ENCODE results near the gene MRAP2.
A peak's percentile ranks its signal among the peaks of the same experiment; 100 is the strongest.

Gene MRAP2, protein sequence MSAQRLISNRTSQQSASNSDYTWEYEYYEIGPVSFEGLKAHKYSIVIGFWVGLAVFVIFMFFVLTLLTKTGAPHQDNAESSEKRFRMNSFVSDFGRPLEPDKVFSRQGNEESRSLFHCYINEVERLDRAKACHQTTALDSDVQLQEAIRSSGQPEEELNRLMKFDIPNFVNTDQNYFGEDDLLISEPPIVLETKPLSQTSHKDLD

DNA sequence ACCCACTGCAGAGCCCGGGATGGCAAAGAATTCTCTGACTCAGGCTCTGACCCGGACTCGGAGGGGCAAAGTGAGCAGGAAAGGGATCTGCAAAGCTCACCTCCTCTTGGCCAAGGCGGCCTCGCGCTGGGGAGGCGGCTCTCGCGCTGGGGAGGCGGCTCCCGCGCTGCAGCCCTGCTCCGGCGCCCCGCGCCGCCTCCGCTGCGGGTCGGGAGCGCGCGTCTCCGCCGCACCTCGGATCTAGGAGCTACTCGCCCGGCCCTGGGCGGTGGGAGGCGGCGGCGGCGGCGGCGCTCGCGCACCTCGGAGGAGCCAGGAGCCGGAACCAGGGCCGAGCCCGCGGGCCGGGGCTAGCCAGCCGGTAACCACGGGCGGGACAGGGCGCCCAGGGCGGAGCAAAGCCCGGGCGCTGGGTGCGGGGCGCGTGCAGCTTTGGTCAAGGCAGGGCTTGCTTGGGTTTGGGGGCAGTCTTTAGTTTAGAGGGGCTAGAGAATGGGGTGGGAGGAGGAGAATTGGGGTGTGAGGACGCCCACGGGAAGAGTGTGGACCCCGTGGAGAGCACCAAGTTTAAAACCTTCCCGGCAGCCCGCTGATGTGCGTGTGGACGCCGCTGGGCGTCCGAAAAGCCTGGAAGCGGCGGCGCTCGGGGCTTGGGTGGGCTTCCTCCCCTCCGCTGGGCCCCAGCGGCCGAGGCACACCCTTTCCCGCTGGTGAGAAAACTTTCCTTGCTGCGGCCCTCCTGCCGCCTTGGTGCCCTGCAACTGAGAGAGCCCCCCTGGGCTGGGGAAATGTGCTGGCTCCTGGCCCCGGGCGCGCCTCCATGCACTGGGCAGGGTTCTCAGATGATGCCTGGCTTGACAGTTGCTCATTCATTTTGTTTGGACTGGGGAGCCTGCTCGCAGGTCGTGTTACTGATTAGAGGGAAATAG, at the start of gene MRAP2:
MRAP2 (plus strand) TSS at position 250 of the 929 bp plus-strand sequence. CDS start 21,547 bp downstream, outside the sequence.
- peaks cover 54% of the 10 kb centered on the region for H3K27me3 Mint-ChIP-seq
- no peaks in the 10 kb centered on the region for H3K36me3 Mint-ChIP-seq
- no peak within 1 kb of the TSS for H3K27ac Mint-ChIP-seq
- ATAC-seq, result peak; percentile 50
- H3K4me3 Mint-ChIP-seq, result peak within 1 kb of the TSS; percentile 36
- peaks cover 3% of the 10 kb centered on the region for H3K9me3 Mint-ChIP-seq
- peaks cover 11% of the 10 kb centered on the region for H3K4me1 Mint-ChIP-seq

DNA sequence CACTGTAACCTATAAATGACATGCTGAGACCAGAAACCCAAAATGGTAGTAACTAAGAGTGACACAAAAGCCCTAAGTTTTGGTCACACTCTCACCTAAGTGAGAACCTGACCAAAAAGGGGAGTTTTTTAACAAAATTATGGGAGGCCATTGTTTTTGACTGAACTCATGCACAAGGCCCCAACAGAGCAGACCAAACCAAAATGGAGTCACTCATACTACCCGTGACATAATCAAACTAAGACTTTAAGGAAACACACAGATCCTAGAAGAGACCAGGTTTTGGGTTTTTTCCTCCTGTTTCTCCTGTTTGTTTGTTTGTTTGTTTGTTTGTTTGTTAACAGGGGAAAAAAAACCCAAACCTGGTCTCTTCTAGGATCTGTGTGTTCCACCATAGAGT, 49.2 kb upstream of the MRAP2 start:
- Mint-ChIP-seq H3K9me3 (peaks cover 6% of the 10 kb centered on the region), H3K4me1 (no peaks in the 10 kb centered on the region), H3K4me3 (no peak overlapping the region), H3K27me3 (no peaks in the 10 kb centered on the region), H3K27ac (no peak overlapping the region), H3K36me3 (peaks cover 48% of the 10 kb centered on the region)
- ATAC-seq, result no peak

DNA sequence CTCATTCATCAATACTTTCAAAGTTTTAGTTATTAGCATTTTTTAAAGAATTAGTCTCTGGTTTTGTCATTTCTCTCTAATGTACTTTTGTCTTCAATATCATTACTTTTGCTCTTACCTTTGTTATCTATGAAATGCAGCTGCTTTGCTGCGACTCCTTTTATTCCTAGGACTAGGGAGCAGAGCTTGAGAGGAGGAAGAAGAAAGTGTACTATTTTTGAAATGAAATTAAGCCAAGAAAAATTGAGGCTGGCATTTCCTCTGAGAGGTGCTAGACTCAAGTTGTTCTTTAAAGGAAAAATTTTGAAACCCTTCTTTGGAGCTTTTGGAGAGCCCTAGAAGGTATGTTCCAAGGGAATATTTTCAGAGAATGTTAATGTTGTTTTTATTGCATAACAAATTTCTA, 48.3 kb upstream of the MRAP2 start:
- H3K4me3 Mint-ChIP-seq, result no peak overlapping the region
- peaks cover 44% of the 10 kb centered on the region for H3K36me3 Mint-ChIP-seq
- ATAC-seq, result no peak
- H3K27me3 Mint-ChIP-seq, result no peaks in the 10 kb centered on the region
- H3K4me1 Mint-ChIP-seq, result no peaks in the 10 kb centered on the region
- H3K9me3 Mint-ChIP-seq, result peaks cover 3% of the 10 kb centered on the region
- no peak overlapping the region for H3K27ac Mint-ChIP-seq

DNA sequence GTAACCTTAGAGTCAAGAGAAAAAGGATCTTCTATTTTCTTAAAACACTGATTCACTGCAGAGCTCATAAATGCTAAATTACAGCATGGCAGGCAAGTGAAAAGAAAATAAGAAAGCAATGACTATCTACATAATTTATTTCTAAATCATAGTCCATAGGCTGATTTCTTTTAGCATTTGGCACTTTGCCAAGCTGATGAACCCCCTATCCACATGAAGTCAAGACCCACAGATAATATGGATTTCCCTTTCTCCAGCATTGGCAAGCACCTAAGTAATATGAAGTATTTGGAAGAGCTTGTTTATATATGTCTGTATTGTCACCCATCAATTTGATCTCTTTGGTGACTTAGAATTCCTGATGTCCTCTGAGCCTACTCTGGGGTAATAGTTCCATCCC, 47.9 kb upstream of the MRAP2 start:
- H3K27ac Mint-ChIP-seq, result no peak overlapping the region
- H3K36me3 Mint-ChIP-seq, result peaks cover 40% of the 10 kb centered on the region
- no peak for ATAC-seq
- H3K27me3 Mint-ChIP-seq, result no peaks in the 10 kb centered on the region
- H3K4me1 Mint-ChIP-seq, result no peaks in the 10 kb centered on the region
- no peak overlapping the region for H3K4me3 Mint-ChIP-seq
- no peaks in the 10 kb centered on the region for H3K9me3 Mint-ChIP-seq

DNA sequence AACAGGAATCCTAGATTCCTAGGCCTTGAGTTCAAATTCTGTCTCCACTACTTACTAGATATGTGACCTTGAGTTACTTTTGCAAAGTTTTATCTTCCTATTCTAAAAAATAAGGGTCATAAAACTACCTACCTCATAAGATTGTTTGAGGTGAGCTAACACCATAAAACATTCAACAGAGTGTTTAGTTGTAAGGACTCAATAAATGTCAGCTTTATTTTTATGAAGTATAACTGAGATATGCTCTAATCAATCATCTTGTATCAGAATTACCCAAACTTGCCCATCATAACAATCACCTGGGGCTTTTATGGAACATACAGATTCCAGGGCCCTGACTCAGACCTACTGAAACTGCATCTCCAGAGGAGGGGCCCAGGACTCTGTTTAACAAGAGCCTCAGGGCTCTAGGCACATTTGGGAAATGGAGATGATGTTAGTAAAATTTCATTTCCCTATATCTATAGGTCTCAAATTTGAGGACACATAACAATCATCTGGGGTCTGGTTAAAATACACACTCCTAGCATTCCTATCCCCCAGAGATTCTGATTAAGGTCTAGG, 35.5 kb upstream of the MRAP2 start:
- ATAC-seq, result no peak
- Mint-ChIP-seq H3K36me3 (peaks cover 27% of the 10 kb centered on the region), H3K9me3 (peaks cover 11% of the 10 kb centered on the region), H3K27ac (no peak overlapping the region), H3K4me3 (no peak overlapping the region), H3K4me1 (no peaks in the 10 kb centered on the region), H3K27me3 (no peaks in the 10 kb centered on the region)

DNA sequence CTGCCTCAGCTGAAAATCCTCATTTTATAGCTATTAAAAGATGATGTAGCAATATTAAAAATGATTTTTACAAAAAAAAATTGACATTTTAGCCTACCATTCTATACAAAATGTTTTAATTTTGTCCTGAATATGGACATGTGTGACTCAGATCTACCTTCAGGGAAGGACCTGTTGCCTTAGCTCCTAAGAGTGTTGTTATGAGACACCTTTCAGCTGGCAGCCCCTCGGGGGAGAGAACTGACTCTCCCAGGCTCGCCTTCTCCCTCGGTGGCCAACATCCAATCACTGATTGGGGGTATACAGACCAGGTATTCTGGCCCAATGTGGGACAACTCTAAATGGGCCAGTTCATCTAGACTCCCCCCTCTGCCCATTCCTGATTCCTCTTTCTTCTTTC, 32.5 kb upstream of the MRAP2 start:
- H3K27me3 Mint-ChIP-seq, result peaks cover 4% of the 10 kb centered on the region
- peaks cover under 1% of the 10 kb centered on the region for H3K36me3 Mint-ChIP-seq
- H3K9me3 Mint-ChIP-seq, result peaks cover 3% of the 10 kb centered on the region
- peak; percentile 22 for ATAC-seq
- H3K27ac Mint-ChIP-seq, result no peak overlapping the region
- no peak overlapping the region for H3K4me3 Mint-ChIP-seq
- H3K4me1 Mint-ChIP-seq, result no peaks in the 10 kb centered on the region

DNA sequence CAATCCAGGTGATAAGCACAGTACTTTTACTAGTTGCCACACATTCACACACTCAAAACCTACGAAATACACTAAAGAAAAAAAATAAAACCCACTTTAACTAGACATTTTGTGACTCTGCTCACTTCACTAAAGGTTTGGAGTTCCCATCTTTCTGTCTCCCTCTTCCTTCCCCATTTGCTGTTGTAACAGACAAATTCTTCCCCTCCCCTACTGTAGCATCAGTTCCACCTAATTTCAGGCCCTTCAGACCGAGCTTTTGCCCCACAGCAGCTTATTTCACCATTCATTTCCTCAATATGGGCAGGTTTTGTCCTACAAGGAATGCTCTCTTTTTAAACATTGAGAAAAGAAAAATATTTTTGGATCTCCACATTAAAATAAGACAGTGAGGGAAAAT, 31.3 kb upstream of the MRAP2 start:
- Mint-ChIP-seq H3K36me3 (no peaks in the 10 kb centered on the region), H3K4me1 (no peaks in the 10 kb centered on the region), H3K4me3 (no peak overlapping the region), H3K27ac (no peak overlapping the region), H3K9me3 (peaks cover 1% of the 10 kb centered on the region), H3K27me3 (peaks cover 10% of the 10 kb centered on the region)
- no peak for ATAC-seq

DNA sequence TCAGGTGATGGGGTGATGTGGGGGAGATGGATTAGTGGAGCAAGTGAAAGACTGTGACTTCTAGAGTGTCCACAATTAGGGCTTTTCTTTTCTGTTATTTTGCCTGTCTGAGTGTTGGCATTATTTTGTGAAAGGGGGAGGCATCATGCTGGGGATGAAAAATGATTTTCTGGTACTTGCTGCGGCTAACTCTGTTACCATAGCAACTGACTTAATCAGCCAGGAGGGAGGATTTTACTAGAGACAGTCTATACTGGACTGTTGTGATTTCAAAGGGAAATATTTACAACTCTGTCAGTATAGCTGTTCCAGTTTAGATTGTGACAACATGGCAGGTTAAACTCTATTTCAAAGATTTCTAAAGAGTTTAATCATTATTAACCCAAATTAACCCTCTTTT, 30.4 kb upstream of the MRAP2 start:
- no peaks in the 10 kb centered on the region for H3K36me3 Mint-ChIP-seq
- no peaks in the 10 kb centered on the region for H3K9me3 Mint-ChIP-seq
- no peak overlapping the region for H3K27ac Mint-ChIP-seq
- ATAC-seq, result no peak
- no peaks in the 10 kb centered on the region for H3K4me1 Mint-ChIP-seq
- H3K27me3 Mint-ChIP-seq, result peaks cover 10% of the 10 kb centered on the region
- H3K4me3 Mint-ChIP-seq, result no peak overlapping the region

DNA sequence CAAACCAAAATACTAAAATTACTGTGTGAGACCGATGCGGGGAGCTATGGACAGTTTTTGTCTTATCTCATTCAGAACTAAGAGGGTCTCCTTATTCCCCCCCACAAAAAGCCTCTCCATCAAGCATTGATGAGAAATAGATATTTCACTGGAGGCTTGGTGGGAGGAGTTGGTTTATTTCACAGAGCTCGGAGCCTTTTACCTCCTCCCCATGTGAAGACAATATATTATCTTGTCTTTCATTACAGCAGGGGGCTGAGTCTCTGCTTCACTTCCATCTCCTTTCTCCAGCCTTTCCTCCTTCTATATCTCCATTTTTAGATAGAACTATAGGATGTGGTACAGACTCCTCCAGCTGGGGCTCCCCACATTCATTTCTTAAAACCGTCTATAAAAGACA, 29.9 kb upstream of the MRAP2 start:
- H3K9me3 Mint-ChIP-seq, result no peaks in the 10 kb centered on the region
- H3K27me3 Mint-ChIP-seq, result peaks cover 10% of the 10 kb centered on the region
- no peaks in the 10 kb centered on the region for H3K4me1 Mint-ChIP-seq
- no peaks in the 10 kb centered on the region for H3K36me3 Mint-ChIP-seq
- no peak overlapping the region for H3K4me3 Mint-ChIP-seq
- no peak for ATAC-seq
- no peak overlapping the region for H3K27ac Mint-ChIP-seq

DNA sequence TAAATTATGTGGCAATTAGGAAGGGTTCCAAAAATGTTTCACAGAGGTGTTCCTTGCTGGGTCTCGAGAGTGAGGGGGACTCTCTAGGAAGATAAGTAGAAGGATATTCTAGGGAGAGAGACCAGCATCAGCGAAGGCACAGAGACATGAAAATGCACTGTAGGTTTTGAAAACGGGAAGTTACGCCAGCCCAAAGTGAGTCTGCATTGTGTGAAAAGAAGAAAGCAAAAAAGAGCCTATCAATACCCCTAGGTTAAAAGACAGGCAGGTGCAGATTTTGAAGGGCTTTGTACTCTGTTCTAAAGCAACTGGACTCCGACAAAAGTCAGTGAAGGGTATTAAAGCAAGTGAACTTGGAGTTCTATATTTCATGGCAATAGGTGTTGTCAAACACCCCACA, 25.7 kb upstream of the MRAP2 start:
- no peak overlapping the region for H3K27ac Mint-ChIP-seq

DNA sequence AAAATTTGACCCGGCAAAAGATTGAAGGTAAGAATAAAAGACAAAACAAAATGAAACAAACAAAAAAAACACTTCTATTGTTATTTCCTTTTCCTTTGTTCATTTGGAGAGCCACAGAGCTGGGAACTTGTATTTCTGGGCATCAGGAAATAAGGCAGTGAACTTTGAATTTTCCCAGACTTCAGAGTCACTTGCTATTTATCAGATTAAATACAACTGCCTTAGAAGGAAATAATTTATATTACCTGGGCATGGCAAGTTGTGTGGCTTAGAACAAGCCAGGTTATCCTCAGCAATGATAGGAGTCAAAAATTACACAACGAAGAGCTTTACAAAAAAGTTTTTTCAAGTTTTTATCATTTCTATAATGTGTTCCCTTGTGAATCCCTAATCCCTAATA, 20.2 kb upstream of the MRAP2 start:
- Mint-ChIP-seq H3K27me3 (no peaks in the 10 kb centered on the region), H3K4me3 (no peak overlapping the region), H3K36me3 (no peaks in the 10 kb centered on the region), H3K9me3 (no peaks in the 10 kb centered on the region), H3K27ac (no peak overlapping the region), H3K4me1 (no peaks in the 10 kb centered on the region)
- no peak for ATAC-seq

More for the DNA sequence above, 25.7 kb upstream of the MRAP2 start:
- H3K4me3 Mint-ChIP-seq, result no peak overlapping the region
- no peaks in the 10 kb centered on the region for H3K4me1 Mint-ChIP-seq
- H3K36me3 Mint-ChIP-seq, result no peaks in the 10 kb centered on the region
- no peak for ATAC-seq
- no peaks in the 10 kb centered on the region for H3K9me3 Mint-ChIP-seq
- peaks cover 10% of the 10 kb centered on the region for H3K27me3 Mint-ChIP-seq

DNA sequence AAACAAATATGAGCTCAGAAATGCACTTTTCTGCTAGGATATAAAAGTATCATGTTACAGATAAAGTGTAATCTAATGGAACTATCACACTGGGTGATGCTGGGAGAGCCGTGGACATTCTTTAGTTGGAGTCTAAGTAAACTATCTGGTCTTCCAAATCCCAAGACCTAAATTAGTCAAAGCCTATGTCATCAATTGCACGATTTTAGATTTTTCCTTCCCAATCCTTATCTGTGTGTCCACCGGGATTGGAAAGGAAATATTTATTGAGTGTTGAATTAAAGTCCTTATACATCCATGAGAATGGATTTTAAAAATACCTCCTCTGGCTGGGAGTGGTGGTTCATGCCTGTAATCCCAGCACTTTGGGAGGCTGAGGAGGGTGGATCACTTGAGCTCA, 19.6 kb upstream of the MRAP2 start:
- Mint-ChIP-seq H3K9me3 (no peaks in the 10 kb centered on the region), H3K4me3 (no peak overlapping the region), H3K27me3 (no peaks in the 10 kb centered on the region), H3K36me3 (no peaks in the 10 kb centered on the region), H3K27ac (no peak overlapping the region), H3K4me1 (no peaks in the 10 kb centered on the region)
- no peak for ATAC-seq

DNA sequence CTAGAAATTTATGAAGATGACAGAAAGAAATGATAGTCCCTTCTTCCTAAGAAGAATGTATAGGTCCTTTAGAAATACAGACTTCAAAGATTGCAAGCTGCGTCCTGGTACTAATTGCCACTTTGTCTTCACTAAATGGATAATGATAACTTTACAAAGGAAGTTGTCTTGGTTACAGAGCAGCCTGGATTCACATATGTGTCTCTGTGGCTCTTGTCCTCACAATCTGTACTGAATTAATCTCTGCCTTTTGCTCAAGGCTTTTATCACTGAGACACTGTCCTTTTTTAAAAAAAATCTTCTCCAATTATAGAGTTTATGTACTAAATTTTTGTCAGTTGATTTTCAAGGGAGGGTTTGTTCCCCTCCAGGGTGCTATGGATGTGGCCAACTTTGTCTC, 17.5 kb upstream of the MRAP2 start:
- H3K36me3 Mint-ChIP-seq, result no peaks in the 10 kb centered on the region
- H3K4me1 Mint-ChIP-seq, result no peaks in the 10 kb centered on the region
- no peak for ATAC-seq
- H3K27ac Mint-ChIP-seq, result no peak overlapping the region
- H3K4me3 Mint-ChIP-seq, result no peak overlapping the region
- H3K27me3 Mint-ChIP-seq, result no peaks in the 10 kb centered on the region
- no peaks in the 10 kb centered on the region for H3K9me3 Mint-ChIP-seq

DNA sequence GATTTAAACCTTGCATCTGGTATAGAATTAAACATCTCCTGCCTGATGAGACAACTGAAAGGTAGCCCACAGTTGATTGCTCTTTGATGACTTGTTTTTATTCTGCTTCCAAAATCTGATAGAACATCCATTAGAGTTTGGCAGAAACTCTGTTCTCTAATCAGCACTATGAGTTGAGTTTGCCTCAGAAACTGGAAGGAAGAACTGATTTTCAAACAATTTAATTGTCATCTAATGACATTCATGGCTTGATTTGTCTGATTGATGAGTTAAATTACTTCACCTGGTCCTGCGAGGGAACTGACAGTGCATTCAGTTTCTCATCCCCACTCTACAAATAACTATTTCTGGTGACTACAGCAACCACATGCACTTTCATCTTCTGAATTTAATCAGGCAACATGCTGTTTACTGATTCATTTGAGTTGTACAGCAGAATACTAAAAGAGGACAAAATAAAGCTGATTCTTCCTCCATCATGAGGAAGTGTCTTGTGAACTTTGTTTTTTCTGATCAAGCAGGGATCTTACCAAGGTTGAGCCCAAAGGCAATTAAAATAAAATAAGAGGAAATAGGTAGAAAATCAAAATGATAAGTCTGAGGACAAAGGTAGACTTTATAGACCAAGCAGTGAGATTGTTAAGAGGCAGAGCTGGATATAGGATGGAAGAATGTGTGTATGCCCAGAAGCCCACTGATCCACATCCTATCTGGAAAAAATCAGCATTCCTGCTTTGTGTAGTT, 15.7 kb upstream of the MRAP2 start:
- Mint-ChIP-seq H3K27ac (no peak overlapping the region), H3K4me1 (no peaks in the 10 kb centered on the region), H3K36me3 (no peaks in the 10 kb centered on the region), H3K9me3 (no peaks in the 10 kb centered on the region), H3K4me3 (no peak overlapping the region), H3K27me3 (no peaks in the 10 kb centered on the region)
- no peak for ATAC-seq

DNA sequence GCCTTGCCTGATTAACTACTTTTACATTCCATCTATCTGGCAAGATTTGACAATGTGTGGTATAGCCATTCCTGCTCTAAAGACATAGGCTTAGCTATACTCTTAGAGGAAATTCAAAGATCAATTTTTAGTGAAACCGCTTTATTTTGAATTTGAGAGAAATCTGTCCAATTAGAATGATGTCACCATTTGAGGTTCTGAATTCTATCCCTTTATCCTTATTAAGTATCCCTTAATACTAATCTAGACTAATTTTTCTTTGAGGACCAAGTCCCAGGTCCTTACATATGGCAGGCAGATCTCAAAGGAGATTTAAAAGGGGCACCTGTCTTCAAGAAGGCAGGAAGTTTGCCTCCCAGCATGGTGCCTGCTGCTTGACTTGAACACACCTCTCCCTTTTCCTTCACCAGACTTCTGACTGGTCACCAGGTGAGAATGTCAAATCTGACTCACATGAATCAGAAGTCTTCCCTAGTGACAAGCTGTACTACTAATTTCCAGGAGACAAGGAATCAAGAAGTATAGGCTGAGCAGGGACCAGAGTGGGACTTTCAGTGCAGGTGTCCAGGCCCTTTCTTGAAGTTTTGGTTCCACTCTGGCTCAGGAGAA, 15.0 kb upstream of the MRAP2 start:
- H3K4me1 Mint-ChIP-seq, result no peaks in the 10 kb centered on the region
- no peaks in the 10 kb centered on the region for H3K9me3 Mint-ChIP-seq
- no peaks in the 10 kb centered on the region for H3K36me3 Mint-ChIP-seq
- no peak for ATAC-seq
- H3K4me3 Mint-ChIP-seq, result no peak overlapping the region
- no peak overlapping the region for H3K27ac Mint-ChIP-seq
- H3K27me3 Mint-ChIP-seq, result no peaks in the 10 kb centered on the region
